Activated naive CD4-positive, alpha-beta T cell treated with anti-CD3 and anti-CD28 coated beads, Interleukin-2, amount 10 ng/mL, durations not matched to agents 7 days and 5 days (primary cell): Measurements from ENCODE around the gene OOSP4B.
"Not testable (repeated sequence)": the region's sequence is repeated elsewhere in the genome, so short reads cannot be mapped to it uniquely, and the experiment has no call there.

ENCODE experiments used
- CTCF ChIA-PET: fragments of 350-600 bp; sonication (Branson Sonifier 250); formaldehyde crosslinking; loops from one replicate; lab custom pipeline; 2021; ENCODE audit warnings: antibody characterized with exemption; lab: Charles Lee
- DNase-seq: peaks from one replicate; pipeline ENCODE4 v3.0.0-alpha.2; 2020
- H3K27ac Mint-ChIP-seq: one replicate; pipeline ENCODE4 v1.8.0; 2021; ENCODE audit warnings: mild to moderate bottlenecking, moderate library complexity, mixed read lengths
- H3K27me3 Mint-ChIP-seq: one replicate; pipeline ENCODE4 v1.8.0; 2021; ENCODE audit warnings: mild to moderate bottlenecking, mixed read lengths
- H3K36me3 Mint-ChIP-seq: one replicate; pipeline ENCODE4 v1.8.0; 2021; ENCODE audit warnings: mixed read lengths
- H3K4me1 Mint-ChIP-seq: one replicate; pipeline ENCODE4 v1.8.0; 2021; ENCODE audit warnings: mixed read lengths
- H3K4me3 Mint-ChIP-seq: one replicate; pipeline ENCODE4 v1.8.0; 2021; ENCODE audit warnings: mild to moderate bottlenecking, moderate library complexity, mixed read lengths
- H3K9me3 Mint-ChIP-seq: one replicate; pipeline ENCODE4 v1.8.0; 2021; ENCODE audit warnings: mixed read lengths

The OOSP4B gene

DNA sequence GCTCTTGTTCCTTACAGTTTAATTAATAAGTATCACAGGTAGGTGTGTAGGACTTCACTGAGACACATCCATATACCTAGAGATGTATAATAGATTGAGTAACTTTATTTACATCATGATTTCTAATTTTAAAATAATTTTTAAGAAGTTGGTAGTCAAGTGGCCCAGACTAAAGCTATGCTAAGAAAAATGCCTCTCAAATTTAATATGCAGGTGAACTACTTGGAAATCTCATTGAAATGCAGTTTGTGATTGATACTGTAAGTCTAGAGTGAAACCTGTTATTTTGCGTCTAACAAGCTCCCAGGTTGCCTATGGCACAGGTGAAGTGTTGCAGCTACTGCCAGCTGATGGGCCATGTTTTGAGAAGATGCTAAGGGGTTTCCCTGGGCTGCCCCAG lies at the start of gene OOSP4B:
TSS of gene OOSP4B (plus strand) at position 301 of the 400 bp plus-strand sequence.
- no peak for DNase-seq
- Mint-ChIP-seq H3K4me1 (no peaks in the 10 kb centered on the region), H3K27me3 (no peaks in the 10 kb centered on the region), H3K27ac (no peak within 1 kb of the TSS), H3K36me3 (no peaks in the 10 kb centered on the region), H3K9me3 (peaks cover 3% of the 10 kb centered on the region), H3K4me3 (no peak within 1 kb of the TSS)
- CTCF ChIA-PET, result no interaction called here

DNA sequence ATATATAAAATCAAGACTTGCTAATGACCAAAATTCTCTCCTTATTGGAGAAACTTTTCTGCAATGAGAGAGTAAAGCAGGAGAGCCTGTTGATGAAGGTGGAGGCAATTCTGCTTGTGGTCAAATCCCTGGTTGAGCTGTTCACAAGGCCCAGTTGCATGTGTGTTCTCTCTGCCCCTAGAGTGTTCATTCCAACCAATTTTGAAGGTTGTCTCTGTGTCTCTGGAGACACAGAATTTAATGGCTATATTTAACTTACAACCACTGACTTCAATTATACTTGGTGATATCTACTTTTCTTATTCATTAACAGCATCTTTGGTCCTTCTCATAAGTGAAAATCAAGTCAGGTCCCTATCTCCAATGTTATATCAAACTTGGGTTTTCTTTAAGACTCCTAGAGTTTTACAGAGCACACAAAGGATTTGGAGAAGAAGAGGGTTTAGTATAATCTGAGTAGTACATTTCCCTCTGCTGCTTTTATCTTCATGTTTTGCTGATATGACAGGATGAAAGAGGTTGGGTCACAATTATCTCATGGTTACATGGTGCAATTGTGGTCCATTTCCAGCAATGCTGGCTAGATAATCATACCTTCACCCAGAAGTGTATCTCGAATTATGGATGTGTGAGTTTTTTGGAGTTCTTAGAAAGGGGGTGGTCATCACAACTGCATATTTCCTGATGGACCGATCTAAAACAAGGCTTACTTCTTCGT lies 49.1 kb upstream of the OOSP4B start:
- no peak overlapping the region for H3K27ac Mint-ChIP-seq
- no peak for DNase-seq
- no peaks in the 10 kb centered on the region for H3K36me3 Mint-ChIP-seq
- no peak overlapping the region for H3K4me3 Mint-ChIP-seq
- H3K27me3 Mint-ChIP-seq, result no peaks in the 10 kb centered on the region
- CTCF ChIA-PET, result no interaction called here
- no peaks in the 10 kb centered on the region for H3K4me1 Mint-ChIP-seq
- no peaks in the 10 kb centered on the region for H3K9me3 Mint-ChIP-seq

DNA sequence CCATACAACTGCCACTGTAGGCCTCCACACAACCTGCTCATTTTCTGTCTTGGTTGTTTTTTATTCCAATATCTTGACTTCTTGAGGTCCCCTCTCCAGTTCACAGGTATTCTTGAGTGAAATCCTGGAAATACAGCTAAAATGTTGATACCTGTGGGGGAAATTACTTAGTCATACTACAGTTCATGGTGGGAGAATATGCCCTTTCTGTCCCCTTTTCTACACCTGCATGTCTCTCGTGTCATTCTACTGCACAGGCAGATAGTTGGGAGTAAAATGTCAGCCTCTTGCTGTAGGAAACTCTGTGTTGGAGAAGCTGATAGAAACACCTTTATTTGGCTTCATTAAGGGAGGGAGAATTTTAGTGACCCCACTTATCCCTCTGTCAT lies 48.6 kb upstream of the OOSP4B start:
- H3K4me1 Mint-ChIP-seq, result no peaks in the 10 kb centered on the region
- H3K27me3 Mint-ChIP-seq, result no peaks in the 10 kb centered on the region
- no peaks in the 10 kb centered on the region for H3K9me3 Mint-ChIP-seq
- CTCF ChIA-PET, result no interaction called here
- no peak overlapping the region for H3K27ac Mint-ChIP-seq
- H3K36me3 Mint-ChIP-seq, result no peaks in the 10 kb centered on the region
- no peak for DNase-seq
- H3K4me3 Mint-ChIP-seq, result no peak overlapping the region

DNA sequence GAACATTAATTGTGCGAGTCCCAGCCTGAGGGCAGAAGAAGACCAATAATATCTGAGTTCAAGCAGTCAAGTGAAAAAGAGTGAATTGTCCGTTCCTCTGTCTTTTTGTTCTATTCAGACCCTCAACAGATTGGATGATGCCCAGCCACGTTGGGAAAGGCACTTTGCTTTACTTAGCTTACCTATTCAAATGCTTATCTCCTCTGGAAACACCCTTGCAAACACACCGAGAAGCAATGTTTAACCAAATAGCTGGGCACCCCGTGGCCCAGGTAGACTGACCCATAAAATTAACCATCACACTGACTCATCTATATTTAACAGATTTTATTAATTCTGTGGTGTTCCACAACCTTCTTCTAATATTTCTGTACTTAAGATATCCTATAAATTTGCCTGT lies 43.9 kb upstream of the OOSP4B start:
- H3K27me3 Mint-ChIP-seq, result no peaks in the 10 kb centered on the region
- H3K4me3 Mint-ChIP-seq, result no peak overlapping the region
- CTCF ChIA-PET, result no interaction called here

DNA sequence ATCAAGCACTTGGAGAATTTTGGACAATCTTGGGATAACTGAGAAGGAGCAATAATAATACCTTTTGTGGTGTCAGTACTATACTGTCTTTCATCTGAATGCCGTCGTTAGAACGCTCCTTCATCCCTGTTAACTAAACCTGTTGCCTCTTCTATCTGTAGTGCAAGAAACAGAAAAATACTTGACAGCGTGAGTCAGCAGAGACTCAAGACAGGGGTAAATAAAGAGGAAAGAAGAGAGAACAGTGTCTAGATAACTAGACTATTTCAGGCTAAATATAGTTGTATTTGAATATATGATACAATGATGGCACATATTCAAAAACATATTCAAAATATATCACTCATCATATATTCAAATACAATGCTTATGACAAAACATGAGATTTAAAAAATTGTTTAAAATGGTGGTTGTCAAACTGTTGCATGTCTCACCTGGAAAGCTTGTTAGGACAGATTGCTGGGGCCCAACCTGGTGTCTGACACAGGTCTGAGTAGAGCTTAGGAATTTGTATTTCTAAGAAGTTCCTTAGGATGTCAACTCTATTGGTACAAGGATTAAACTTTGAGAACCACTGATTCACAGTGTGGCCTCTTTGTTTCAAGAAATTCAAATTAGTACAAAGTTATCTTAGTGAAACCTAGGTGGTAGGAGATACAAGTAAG lies 35.7 kb upstream of the OOSP4B start:
- Mint-ChIP-seq H3K4me1 (no peaks in the 10 kb centered on the region), H3K36me3 (no peaks in the 10 kb centered on the region), H3K9me3 (no peaks in the 10 kb centered on the region), H3K27ac (no peak overlapping the region), H3K27me3 (no peaks in the 10 kb centered on the region), H3K4me3 (no peak overlapping the region)
- no peak for DNase-seq
- CTCF ChIA-PET, result no interaction called here

More for the DNA sequence above, 43.9 kb upstream of the OOSP4B start:
- DNase-seq, result no peak
- Mint-ChIP-seq H3K36me3 (no peaks in the 10 kb centered on the region), H3K4me1 (no peaks in the 10 kb centered on the region), H3K9me3 (no peaks in the 10 kb centered on the region), H3K27ac (no peak overlapping the region)

DNA sequence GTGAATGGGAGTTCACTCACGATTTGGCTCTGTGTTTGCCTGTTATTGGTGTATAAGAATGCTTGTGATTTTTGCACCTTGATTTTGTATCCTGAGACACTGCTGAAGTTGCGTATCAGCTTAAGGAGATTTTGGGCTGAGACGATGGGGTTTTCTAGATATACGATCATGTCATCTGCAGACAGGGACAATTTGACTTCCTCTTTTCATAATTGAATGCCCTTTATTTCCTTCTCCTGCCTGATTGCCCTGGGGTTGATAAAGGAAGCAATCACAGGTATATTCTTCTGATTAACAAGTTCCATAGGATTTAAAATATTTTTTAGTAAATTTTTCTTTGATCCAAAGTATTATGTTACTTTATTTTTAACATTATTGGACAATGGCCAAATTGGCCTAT lies 34.9 kb upstream of the OOSP4B start:
- H3K36me3 Mint-ChIP-seq, H3K27ac Mint-ChIP-seq, H3K4me1 Mint-ChIP-seq, H3K9me3 Mint-ChIP-seq, H3K27me3 Mint-ChIP-seq, H3K4me3 Mint-ChIP-seq, DNase-seq, CTCF ChIA-PET: not testable (repeated sequence)

DNA sequence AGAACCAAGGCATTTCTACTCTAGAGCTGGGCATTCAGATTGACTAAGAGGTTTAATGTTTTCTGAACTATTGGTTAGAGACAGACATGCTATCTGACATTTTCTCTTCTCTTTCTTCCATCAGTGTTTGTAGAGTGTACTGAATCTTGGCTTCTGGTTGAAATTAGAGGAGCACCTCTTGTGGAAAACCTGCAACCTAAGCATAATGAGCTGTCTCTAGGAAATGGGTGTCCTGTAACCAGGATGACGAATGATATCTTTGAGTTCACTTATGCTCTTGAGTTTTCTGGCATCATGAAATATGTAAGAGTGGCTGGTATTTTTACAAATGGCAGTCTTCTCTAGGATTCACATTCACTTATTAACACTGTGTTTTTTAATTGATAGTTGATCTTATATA lies 33.8 kb upstream of the OOSP4B start:
- Mint-ChIP-seq H3K4me3 (no peak overlapping the region), H3K4me1 (no peaks in the 10 kb centered on the region), H3K27ac (no peak overlapping the region), H3K9me3 (no peaks in the 10 kb centered on the region), H3K27me3 (no peaks in the 10 kb centered on the region), H3K36me3 (no peaks in the 10 kb centered on the region)
- no peak for DNase-seq
- CTCF ChIA-PET, result no interaction called here

DNA sequence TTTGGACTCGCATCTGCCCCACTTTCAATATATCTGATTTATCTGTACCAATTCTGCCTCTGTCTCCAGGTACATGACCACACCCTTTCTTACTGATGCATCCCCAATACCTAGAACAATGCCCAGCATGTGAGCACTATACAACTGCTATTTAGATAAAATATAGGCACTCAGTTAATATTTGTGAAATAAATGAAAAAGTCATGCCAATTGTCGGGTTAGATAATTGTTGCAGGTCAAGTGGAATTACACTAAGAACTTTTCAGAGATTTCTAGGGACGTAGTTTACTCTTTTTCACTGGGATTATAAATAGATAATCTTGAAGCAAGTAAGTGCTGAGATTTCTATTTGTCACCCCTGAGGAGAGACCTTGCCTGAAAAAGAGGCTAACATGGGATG lies 32.6 kb upstream of the OOSP4B start:
- no peaks in the 10 kb centered on the region for H3K4me1 Mint-ChIP-seq
- no peaks in the 10 kb centered on the region for H3K27me3 Mint-ChIP-seq
- no peak overlapping the region for H3K4me3 Mint-ChIP-seq
- no peak for DNase-seq
- no peaks in the 10 kb centered on the region for H3K9me3 Mint-ChIP-seq
- H3K36me3 Mint-ChIP-seq, result no peaks in the 10 kb centered on the region
- CTCF ChIA-PET, result no interaction called here
- H3K27ac Mint-ChIP-seq, result no peak overlapping the region

DNA sequence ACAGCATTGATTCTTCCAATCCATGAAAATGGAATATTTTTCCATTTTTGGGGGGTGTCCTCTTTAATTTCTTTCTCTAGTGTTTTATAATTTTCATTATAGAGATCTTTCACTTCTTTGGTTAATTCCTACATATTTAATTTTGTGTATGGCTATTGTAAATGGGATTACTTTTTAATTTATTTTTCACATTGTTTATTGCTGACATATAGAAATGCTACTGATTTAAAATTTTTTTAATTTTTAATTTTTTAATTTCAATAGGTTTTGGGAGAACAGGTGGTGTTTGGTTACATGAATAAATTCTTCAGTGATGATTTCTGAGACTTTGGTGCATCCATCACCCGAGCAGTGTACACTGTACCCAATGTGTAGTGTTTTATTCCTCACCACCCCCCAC lies 26.6 kb upstream of the OOSP4B start:
- H3K27me3 Mint-ChIP-seq, result no peaks in the 10 kb centered on the region
- no peak overlapping the region for H3K4me3 Mint-ChIP-seq
- H3K27ac Mint-ChIP-seq, result no peak overlapping the region
- H3K9me3 Mint-ChIP-seq, result peaks cover 1% of the 10 kb centered on the region
- CTCF ChIA-PET, result no interaction called here
- H3K4me1 Mint-ChIP-seq, result no peaks in the 10 kb centered on the region
- H3K36me3 Mint-ChIP-seq, result no peaks in the 10 kb centered on the region
- no peak for DNase-seq

DNA sequence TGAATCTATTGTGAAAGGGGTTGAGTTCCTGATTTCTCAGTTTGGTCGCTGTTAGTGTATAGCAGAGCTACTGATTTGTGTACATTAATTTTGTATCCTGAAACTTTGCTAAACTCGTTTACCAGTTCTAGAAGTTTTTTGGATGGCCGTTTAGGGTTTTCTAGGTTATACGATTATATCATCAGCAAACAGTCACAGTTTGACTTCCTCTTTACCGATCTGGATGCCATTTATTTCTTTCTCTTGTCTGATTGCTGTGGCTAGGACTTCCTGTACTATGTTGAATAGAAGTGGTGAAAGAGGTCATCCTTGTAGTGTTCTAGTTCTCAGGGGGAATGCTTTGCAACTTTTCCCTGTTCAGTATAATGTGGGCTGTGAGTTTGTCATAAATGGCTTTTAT lies 24.6 kb upstream of the OOSP4B start:
- Mint-ChIP-seq H3K27me3 (no peaks in the 10 kb centered on the region), H3K9me3 (peaks cover 1% of the 10 kb centered on the region), H3K4me1 (no peaks in the 10 kb centered on the region), H3K27ac (no peak overlapping the region), H3K4me3 (no peak overlapping the region), H3K36me3 (no peaks in the 10 kb centered on the region)
- DNase-seq, result no peak
- CTCF ChIA-PET, result no interaction called here

DNA sequence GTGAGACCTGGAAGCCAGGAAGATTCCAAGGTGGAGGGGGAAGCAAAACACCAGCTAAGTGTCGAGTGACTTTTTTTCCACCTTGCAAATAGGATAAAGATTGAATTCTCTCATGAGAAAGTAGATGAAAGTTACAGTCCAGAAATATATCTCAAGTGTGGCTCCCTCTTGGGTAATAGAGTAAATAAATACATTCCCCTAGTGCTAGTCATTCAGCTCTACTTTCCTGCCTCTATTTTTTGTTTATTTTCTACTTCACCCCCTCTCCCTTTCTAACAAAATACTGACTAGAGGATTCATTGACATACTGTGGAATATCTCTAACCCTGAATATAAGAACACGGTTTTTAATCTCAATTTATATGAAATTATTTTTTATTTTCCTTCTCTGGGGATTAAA lies 19.2 kb upstream of the OOSP4B start:
- no peak overlapping the region for H3K27ac Mint-ChIP-seq
- no peaks in the 10 kb centered on the region for H3K9me3 Mint-ChIP-seq
- DNase-seq, result no peak
- H3K27me3 Mint-ChIP-seq, result no peaks in the 10 kb centered on the region
- CTCF ChIA-PET, result no interaction called here
- H3K36me3 Mint-ChIP-seq, result no peaks in the 10 kb centered on the region
- H3K4me1 Mint-ChIP-seq, result no peaks in the 10 kb centered on the region
- H3K4me3 Mint-ChIP-seq, result no peak overlapping the region

DNA sequence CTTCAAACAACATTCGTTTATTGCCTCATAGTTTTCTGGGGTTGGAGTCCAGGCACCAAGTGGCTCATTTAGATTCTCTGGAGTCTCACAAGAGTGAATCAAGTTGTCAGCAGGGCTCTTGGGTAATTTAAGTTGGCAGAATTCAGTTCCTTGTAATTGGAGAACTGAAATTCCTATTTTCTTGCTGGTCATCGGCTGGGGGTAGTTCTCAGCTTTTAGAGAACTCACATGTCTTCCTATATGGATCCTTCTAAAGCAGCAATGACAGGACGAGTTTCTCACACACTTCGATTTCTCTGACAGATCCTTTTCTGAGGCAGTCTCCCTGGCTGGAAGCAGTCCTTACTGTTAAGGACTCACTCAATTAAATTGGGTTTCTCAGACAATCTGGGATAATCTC lies 17.3 kb upstream of the OOSP4B start:
- Mint-ChIP-seq H3K36me3 (no peaks in the 10 kb centered on the region), H3K9me3 (no peaks in the 10 kb centered on the region), H3K4me3 (no peak overlapping the region), H3K27me3 (peaks cover 7% of the 10 kb centered on the region), H3K4me1 (no peaks in the 10 kb centered on the region), H3K27ac (no peak overlapping the region)
- no peak for DNase-seq
- CTCF ChIA-PET, result no interaction called here

DNA sequence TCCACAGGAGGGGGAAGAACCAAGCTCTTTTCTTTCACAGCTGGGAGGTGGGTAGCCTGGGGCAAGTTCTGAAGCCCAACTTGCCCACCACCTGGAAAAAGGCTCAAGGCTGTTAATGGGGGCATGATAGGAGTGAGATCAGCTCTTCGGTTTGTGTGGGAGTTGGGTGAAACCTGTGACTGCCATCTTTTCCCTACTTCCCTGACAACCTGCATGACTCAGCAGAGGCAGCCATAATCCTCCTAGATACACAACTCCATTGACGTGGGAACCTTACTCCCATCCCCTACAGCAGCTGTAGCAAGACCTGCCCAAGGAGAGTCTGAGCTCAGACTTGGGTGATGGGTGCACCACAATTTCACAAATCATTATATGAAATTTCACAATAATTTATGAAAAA lies 13.3 kb upstream of the OOSP4B start:
- no peak for DNase-seq
- H3K4me1 Mint-ChIP-seq, result no peaks in the 10 kb centered on the region
- CTCF ChIA-PET, result interaction anchor here (1.0 kb wide), 1 partner anchor 16 kb away, joined by 3 read pairs; no protein-coding TSS in a partner anchor
- no peak overlapping the region for H3K27ac Mint-ChIP-seq
- no peaks in the 10 kb centered on the region for H3K36me3 Mint-ChIP-seq
- no peak overlapping the region for H3K4me3 Mint-ChIP-seq
- H3K9me3 Mint-ChIP-seq, result no peaks in the 10 kb centered on the region
- peaks cover 7% of the 10 kb centered on the region for H3K27me3 Mint-ChIP-seq

DNA sequence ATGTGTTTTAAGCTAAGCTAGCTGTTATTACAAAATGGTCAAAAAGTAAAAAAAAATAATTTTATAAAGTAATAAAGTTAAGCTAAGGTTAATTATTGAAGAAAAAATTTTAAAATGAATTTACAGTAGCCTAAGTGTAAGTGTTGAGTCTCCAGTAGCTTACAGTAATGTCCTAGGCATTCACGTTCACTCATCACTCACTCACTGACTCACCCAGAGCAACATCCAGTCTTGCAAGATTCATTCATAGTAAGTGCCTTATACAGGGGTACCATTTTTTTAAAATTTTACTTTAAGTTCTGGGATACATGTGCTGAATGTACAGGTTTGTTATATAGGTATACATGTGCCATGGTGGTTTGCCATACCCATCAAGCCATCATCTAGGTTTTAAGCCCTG lies 11.6 kb upstream of the OOSP4B start:
- CTCF ChIA-PET, result no interaction called here
- no peak for DNase-seq
- H3K4me3 Mint-ChIP-seq, result no peak overlapping the region
- no peaks in the 10 kb centered on the region for H3K9me3 Mint-ChIP-seq
- no peaks in the 10 kb centered on the region for H3K4me1 Mint-ChIP-seq
- H3K27me3 Mint-ChIP-seq, result peaks cover 7% of the 10 kb centered on the region
- no peaks in the 10 kb centered on the region for H3K36me3 Mint-ChIP-seq
- no peak overlapping the region for H3K27ac Mint-ChIP-seq

DNA sequence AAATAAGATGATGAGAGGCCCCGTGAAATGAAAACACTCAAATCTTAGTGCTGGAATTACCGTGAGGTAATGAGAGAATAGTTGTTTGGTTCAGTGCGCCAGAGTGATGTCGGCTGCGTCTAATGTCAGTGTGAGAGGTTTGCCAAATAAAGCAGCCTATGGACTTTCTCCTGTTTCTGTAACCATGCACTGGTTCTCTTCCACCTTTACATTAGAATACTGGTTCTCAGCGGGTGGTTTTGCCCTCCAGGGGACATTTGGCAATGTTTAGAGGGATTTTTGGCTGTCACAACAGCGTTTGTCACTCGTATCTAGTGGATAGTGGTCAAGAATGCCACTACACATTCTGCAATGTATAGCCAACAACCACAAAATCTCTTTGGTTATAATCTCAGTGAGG lies 1.1 kb downstream of the OOSP4B start:
- Mint-ChIP-seq H3K27me3 (no peaks in the 10 kb centered on the region), H3K9me3 (peaks cover 3% of the 10 kb centered on the region), H3K4me1 (no peaks in the 10 kb centered on the region), H3K36me3 (no peaks in the 10 kb centered on the region), H3K4me3 (no peak overlapping the region), H3K27ac (no peak overlapping the region)
- DNase-seq, result no peak
- CTCF ChIA-PET, result no interaction called here
